ENCODE data around the gene RNGTT.
"Not testable (repeated sequence)": the region's sequence is repeated elsewhere in the genome, so short reads cannot be mapped to it uniquely, and the experiment has no call there.

Gene RNGTT

DNA sequence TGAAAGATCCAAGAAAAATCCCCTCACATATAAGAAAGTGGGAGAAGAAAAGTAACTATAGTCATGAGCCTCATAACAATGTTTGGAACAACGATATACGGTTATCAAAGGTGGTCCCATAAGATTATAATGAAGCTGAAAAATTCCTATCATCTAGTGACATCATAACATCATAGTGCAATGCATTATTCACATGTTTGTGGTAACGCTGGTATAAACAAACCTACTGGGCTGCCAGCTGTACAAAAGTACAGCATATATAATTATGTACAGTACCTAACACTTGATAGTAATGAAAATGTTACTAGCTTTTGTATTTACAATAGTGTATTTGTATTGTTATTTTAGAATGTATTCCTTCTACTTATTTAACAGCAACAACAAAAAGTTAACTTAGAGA lies 240.7 kb downstream of the RNGTT start:
- DNase-seq (ENCODE audit: low read depth) = no peak

DNA sequence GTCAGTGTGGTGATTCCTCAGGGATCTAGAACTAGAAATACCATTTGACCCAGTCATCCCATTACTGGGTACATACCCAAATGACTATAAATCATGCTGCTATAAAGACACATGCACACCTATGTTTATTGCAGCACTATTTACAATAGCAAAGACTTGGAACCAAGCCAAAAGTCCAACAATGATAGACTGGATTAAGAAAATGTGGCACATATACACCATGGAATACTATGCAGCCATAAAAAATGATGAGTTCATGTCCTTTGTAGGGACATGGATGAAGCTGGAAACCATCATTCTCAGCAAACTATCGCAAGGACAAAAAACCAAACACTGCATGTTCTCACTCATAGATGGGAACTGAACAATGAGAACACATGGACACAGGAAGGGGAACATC lies 247.0 kb downstream of the RNGTT start:
- DNase-seq (ENCODE audit: low read depth) = not testable (repeated sequence)

DNA sequence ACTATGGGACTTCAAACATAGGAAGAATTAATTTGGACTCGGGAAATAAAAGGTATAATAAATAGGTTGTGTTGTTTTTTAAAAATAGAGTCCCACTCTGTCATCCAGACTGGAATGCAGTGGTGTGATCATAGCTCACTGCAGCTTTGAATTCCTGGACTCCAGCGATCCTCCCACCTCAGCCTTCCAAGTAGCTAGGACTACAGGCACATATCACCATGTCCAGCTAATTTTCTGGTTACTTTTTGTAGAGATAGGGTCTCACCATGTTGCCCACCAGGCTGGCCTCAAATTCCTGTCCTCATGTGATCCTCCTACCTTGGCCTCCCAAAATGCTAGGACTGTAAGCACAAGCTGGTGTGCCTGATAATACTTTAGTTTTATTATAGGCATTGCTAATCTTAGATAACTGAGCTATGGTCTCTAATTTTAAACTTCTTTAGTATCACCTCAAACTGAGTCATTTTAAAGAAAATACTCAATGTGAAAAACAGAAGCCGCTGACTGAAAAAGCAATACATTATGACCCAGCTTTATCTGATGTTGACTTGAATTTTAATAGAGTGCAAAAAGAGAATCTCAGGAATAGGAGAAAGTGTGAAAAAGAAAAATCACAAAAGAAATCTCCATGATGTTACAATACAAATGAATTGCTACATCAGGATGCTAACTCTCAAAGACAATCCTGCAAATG lies 251.0 kb downstream of the RNGTT start:
- DNase-seq (ENCODE audit: low read depth) = no peak

DNA sequence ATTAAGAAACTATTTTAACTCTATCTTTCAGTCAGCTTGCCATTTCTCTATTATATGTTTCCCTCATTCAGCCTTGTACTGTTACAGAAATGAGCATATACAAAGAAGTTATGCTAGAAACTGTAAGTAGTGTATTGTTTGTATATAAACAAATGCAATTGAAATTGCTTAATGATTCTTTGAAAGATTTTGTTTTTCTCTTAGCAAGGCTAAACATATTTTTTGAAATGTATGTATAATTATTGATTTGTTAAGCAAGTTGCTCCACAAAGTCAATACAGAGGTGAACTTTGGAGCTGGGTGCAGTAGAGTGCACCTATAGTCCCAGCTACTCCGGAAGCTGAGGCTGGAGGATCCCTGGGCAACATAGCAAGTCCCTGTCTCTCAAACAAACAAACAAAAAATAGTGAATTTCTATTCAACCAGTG lies 253.6 kb downstream of the RNGTT start:
- DNase-seq (ENCODE audit: low read depth) = no peak

DNA sequence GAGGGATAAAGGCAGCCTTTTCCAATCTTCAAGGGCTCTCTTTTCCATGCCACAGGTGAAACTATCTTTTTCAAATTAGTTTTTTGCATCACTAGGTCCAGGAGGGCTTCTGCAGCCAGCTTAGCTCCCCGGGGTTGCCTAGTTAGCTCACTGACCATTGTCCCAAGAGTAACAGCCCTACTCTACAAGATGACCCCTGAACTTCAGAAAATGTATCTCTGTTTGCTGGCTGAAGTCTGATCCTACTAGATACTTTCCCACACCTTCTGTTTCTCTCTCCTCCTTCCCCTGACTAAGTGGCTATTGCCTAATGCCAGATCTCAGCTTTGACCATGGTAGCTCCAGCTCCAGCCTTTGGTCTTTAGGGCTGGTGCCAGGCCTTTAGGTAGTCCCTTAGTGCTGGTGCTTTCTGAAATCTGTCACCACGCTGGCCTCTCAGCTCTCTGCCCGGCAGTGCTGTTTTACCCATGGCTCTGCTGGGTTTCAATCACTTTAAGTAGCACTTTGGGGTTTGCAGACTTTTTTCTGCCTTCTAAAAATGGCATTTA lies 255.1 kb downstream of the RNGTT start:
- DNase-seq (ENCODE audit: low read depth) = no peak

GRCh38 chr6:88705601-88706000 lies 257.8 kb downstream of the RNGTT start:
- DNase-seq (ENCODE audit: low read depth) = no peak

GRCh38 chr6:88704980-88705379 lies 258.4 kb downstream of the RNGTT start:
- no peak for DNase-seq (ENCODE audit: low read depth)

DNA sequence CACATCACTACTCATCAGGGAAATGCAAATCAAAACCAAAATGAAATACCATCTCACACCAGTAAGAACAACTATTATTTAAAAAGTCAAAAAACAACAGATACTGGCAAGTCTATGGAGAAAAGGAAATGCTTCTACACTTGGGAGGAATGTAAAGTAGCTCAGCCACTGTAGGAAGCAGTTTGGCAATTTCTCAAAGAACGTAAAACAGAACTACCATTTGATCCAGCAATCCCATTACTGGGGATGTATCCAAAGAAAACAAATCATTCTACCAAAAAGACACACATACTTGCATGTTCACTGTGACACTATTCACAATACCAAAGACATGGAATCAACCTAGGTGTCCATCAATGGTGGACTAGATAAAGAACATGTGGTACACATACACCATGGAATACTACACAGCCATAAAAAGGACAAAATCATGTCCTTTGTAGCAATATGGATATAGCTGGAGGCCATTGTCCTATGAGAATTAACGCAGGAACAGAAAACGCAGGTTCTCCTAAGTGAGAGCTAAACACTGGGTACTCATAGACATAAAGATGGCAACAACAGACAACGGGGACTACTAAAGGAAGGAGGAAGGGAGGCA lies 260.4 kb downstream of the RNGTT start:
- DNase-seq (ENCODE audit: low read depth) = no peak

- DNase-seq (ENCODE audit: low read depth) = no peak
These were observed 264.8 kb downstream of the RNGTT start for GRCh38 chr6:88698661-88699060.

DNA sequence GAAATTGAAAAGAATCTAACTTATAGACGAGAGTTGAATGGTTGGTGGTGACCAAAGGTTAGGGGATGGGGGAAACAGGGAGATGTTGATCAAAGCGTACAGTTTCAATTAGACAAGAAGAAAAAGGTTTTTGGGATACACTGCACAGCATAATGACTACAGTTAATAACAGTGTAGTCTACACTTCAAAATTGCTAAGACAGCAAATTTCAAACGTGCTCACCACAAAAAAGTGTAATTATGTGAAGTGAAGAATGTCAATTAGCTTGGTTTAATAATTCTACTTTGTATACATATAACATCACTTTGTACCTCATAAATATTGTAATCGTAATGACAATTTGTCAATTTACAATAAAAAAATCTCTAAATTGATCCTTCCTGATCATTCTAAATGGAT lies 267.5 kb downstream of the RNGTT start:
- no peak for DNase-seq (ENCODE audit: low read depth)

DNA sequence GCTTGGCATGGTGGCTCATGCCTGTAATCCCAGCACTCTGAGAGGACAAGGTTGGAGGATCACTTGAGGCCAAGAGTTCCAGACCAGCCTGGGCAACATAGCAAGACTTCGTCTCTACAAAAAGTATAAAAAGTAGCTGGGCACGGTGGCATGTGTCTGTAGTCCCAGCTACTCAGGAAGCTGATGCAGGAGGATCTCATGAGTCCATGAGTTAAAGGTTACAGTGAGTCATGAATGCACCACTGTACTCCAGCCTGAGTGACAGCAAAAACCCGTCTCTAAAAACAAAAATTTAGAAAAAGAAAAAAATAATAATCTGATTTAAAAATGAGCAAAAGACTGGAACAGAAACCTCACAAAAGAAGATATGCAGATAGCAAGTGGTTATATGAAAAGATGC lies 279.7 kb downstream of the RNGTT start:
- no peak for DNase-seq (ENCODE audit: low read depth)

DNA sequence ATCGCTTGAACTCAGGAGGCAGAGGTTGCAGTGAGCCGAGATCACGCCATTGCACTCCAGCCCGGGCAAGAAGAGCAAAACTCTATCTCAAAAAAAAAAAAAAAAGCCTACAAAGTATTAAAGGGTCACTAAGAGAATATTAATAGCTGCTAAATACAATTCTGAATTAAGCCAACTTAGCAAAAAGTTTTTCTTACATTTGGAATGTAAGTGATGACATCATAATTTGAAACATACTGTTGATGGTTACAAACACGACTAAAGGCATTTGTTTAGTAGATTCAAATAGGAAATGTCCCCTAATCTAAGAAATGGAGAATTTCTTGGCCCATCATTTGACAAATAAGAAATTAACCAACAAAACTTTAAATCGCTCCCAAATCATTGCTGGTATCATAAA lies 282.8 kb downstream of the RNGTT start:
- no peak for DNase-seq (ENCODE audit: low read depth)

DNA sequence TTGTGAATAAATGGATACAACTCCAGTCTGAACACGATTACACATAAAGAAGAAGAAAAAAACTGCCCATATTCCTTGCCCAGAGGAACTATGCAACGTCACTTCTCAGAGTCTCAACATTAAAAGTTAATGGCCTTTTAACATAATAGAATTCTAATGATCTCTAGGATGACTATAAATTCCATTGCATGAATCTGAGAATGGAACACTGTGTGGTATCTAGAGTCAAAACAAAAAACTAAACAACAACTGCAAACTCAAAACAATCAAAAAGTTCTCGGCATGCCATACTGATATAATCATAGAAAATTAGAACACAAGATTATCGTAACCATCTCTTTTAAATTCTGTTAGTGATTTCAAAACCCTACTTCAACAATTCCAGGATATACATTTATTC lies 283.6 kb downstream of the RNGTT start:
- DNase-seq (ENCODE audit: low read depth) = no peak

GRCh38 chr6:88677356-88677755 lies 286.1 kb downstream of the RNGTT start:
- no peak for DNase-seq (ENCODE audit: low read depth)

DNA sequence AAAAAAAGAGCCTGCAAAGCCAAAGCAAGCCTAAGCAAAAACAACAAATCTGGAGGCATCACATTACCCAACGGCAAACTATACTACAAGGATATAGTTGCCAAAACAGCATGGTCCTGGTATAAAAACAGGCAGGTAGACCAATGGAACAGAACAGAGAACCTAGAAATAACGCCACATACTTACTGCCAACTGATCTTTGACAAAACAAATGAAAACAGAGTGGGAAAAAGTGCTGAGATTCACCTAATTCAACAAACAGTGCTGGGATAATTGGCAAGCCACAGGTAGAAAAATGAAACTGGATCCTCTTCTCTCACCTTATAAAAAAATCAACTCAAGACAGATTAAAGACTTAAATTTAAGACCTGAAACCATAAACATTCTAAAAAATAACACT lies 291.8 kb downstream of the RNGTT start:
- DNase-seq (ENCODE audit: low read depth) = no peak

GRCh38 chr6:88670369-88670768 lies 293.0 kb downstream of the RNGTT start:
- no peak for DNase-seq (ENCODE audit: low read depth)

- DNase-seq (ENCODE audit: low read depth) = no peak
These were observed 293.9 kb downstream of the RNGTT start for GRCh38 chr6:88669475-88669874.

GRCh38 chr6:88666901-88667300 lies 296.5 kb downstream of the RNGTT start:
- no peak for DNase-seq (ENCODE audit: low read depth)

GRCh38 chr6:88665131-88665530 lies 298.3 kb downstream of the RNGTT start:
- DNase-seq (ENCODE audit: low read depth) = no peak

GRCh38 chr6:88663801-88664200 lies 299.6 kb downstream of the RNGTT start:
- DNase-seq (ENCODE audit: low read depth) = no peak

DNA sequence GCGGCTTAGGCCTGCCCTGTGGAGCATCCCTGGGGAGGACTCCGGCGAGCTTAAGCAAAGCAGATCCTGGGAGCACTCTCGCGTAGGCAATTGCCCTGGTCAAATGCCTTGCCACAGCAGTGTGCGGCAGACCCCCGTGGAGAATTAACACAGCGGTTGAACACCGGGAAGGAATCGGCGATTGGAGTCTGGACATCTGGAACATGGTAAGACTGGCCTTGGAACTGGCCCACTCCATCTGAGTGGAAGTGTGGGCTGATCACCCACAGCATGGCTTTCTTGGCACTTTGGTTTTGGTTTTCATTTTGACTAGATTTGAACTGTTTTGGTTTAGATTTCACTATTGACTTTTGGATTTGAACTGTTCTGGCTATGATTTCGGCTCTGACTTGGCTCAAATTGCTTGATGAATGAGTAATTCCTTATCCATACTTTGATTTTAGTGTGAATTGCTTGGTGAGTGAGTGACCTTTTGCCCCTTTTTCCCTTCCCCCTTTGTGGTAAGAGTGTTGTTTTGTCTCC lies 300.7 kb downstream of the RNGTT start:
- DNase-seq (ENCODE audit: low read depth) = no peak

- no peak for DNase-seq (ENCODE audit: low read depth)
These were observed 301.2 kb downstream of the RNGTT start for GRCh38 chr6:88662163-88662580.

- DNase-seq (ENCODE audit: low read depth) = no peak
These were observed 302.3 kb downstream of the RNGTT start for GRCh38 chr6:88661136-88661535.

GRCh38 chr6:88655586-88655985 lies 307.8 kb downstream of the RNGTT start:
- no peak for DNase-seq (ENCODE audit: low read depth)

Data from non-pigmented ciliary epithelial cell (primary cell).